Lower lobe of right lung (tissue), 2 donors: ENCODE data around the gene UBQLN3. TPM values are rescaled to one million over a fixed set of nuclear protein-coding genes. Genes with fewer than 3 reads are reported as not detected.

ENCODE experiments used
- ATAC-seq, 2 donors: fragments of 200-7000 bp; cut with Tn5 transposase; one replicate each; pipeline ENCODE4 v1.9.1; 2020 to 2022; ENCODE audit warnings: mild to moderate bottlenecking in 2 of 2, moderate library complexity in 2 of 2
- DNase-seq: peaks from one replicate; pipeline ENCODE4 v3.0.0-alpha.2; 2020
- H3K27ac ChIP-seq: fragments of 200-600 bp; one replicate; pipeline ENCODE4 v1.8.0; 2022
- H3K27me3 ChIP-seq: fragments of 200-600 bp; one replicate; pipeline ENCODE4 v1.8.0; 2022; ENCODE audit warnings: low read depth
- H3K36me3 ChIP-seq: fragments of 200-600 bp; one replicate; pipeline ENCODE4 v1.8.0; 2022; ENCODE audit warnings: mild to moderate bottlenecking
- H3K4me1 ChIP-seq: fragments of 200-600 bp; one replicate; pipeline ENCODE4 v1.8.0; 2022
- H3K4me3 ChIP-seq: fragments of 200-600 bp; one replicate; pipeline ENCODE4 v1.8.0; 2022; ENCODE audit warnings: mild to moderate bottlenecking
- H3K9me3 ChIP-seq: fragments of 200-600 bp; one replicate; pipeline ENCODE4 v1.8.0; 2022
- intact Hi-C: fragments of 100-400 bp; cut with DNase I; formaldehyde crosslinking; loops from one replicate; pipeline ENCODE4 v1.11.0; 2022
- long read RNA-seq: library from polyadenylated mRNA; unstranded; transcript quantifications from one replicate; pipeline ENCODE4 v2.0.0, GENCODE V29; 2021
- total RNA-seq: library from RNA; stranded (reverse); fragmentation: NEBNext Ultra II Directional; extraction: Animal tissue kit (Norgen Biotek cat#: 25700); gene quantifications from one replicate; pipeline ENCODE4 v1.2.1, GENCODE V29; 2021
- TF ChIP-seq, protein P1 (sequence below): fragments of 200-600 bp; IDR thresholded peaks from one replicate; pipeline ENCODE4 v1.8.0; 2022; ENCODE audit warnings: antibody characterized with exemption, mild to moderate bottlenecking
- donor health status: DM: no; HTN: yes; CAD: no; lungs with severe emphysema.

Gene UBQLN3
- 0.50 TPM for total RNA-seq
- long read RNA-seq: 0 reads

GRCh38 chr11:5509803-5510202 is at the start of gene UBQLN3:
UBQLN3 (minus strand) TSS chr11:5509957; CDS start chr11:5509558, 399 bp downstream.
- Histone ChIP-seq H3K4me3 (no peak within 1 kb of the TSS), H3K27me3 (no peaks in the 10 kb centered on the region), H3K4me1 (no peaks in the 10 kb centered on the region), H3K36me3 (no peaks in the 10 kb centered on the region), H3K9me3 (no peaks in the 10 kb centered on the region), H3K27ac (no peak within 1 kb of the TSS)
- ATAC-seq: no peak
- TF ChIP-seq, protein P1, sequence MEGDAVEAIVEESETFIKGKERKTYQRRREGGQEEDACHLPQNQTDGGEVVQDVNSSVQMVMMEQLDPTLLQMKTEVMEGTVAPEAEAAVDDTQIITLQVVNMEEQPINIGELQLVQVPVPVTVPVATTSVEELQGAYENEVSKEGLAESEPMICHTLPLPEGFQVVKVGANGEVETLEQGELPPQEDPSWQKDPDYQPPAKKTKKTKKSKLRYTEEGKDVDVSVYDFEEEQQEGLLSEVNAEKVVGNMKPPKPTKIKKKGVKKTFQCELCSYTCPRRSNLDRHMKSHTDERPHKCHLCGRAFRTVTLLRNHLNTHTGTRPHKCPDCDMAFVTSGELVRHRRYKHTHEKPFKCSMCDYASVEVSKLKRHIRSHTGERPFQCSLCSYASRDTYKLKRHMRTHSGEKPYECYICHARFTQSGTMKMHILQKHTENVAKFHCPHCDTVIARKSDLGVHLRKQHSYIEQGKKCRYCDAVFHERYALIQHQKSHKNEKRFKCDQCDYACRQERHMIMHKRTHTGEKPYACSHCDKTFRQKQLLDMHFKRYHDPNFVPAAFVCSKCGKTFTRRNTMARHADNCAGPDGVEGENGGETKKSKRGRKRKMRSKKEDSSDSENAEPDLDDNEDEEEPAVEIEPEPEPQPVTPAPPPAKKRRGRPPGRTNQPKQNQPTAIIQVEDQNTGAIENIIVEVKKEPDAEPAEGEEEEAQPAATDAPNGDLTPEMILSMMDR: no peak
- no peak for DNase-seq
- intact Hi-C loops: no loop called here

DNA sequence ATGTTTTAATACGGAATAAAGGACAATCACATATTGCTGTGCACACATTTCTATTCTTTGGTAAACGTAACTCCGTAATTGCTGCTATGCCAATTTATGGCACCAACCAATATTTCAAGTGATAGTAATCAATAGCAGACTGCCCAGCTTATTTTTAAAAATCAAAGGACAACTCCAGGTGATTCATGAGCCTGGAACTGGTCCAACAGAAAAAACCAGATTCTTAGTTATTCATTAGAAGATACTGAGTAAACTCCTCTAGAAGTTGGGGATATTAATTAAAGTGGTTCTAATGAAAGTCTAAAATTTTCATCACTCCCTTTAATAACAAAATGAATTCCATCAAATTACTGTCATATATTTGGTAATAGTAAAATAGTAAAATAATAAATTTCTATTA is 48.0 kb upstream of the UBQLN3 start:
- Histone ChIP-seq H3K36me3 (no peaks in the 10 kb centered on the region), H3K9me3 (no peaks in the 10 kb centered on the region), H3K4me3 (no peak overlapping the region), H3K27ac (no peak overlapping the region), H3K27me3 (no peaks in the 10 kb centered on the region), H3K4me1 (no peaks in the 10 kb centered on the region)
- TF ChIP-seq, protein P1: no peak
- intact Hi-C loops: no loop called here
- DNase-seq: no peak
- ATAC-seq: no peak

- Histone ChIP-seq H3K4me1 (no peaks in the 10 kb centered on the region), H3K4me3 (no peak overlapping the region), H3K27ac (no peak overlapping the region), H3K27me3 (no peaks in the 10 kb centered on the region), H3K36me3 (no peaks in the 10 kb centered on the region), H3K9me3 (no peaks in the 10 kb centered on the region)
- DNase-seq (no peak), ATAC-seq (no peak)
- TF ChIP-seq, protein P1: no peak
- intact Hi-C loops: no loop called here
These were observed 46.9 kb upstream of the UBQLN3 start for GRCh38 chr11:5556596-5557188.

DNA sequence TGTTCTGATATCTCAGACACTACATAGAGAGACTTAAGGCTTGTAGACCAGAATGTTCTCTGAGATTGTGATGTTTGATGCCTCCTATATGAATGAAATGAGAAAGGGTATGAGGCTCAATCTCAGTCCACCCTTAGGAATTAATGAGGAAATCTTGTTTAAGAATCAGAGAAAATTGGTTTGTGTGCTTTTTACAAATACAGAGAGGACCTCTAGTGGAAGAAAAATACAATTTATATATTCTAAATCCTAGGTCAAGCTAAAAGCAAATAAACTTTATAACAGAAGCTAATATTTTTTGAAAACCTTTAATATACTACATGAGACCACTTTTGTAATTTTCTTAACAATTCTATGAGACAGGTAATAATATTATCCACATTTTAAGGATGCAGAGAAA is 43.6 kb upstream of the UBQLN3 start:
- TF ChIP-seq, protein P1: no peak
- DNase-seq (no peak), ATAC-seq (no peak)
- H3K36me3 ChIP-seq: no peaks in the 10 kb centered on the region
- no peaks in the 10 kb centered on the region for H3K27me3 ChIP-seq
- no peak overlapping the region for H3K27ac ChIP-seq
- H3K9me3 ChIP-seq: no peaks in the 10 kb centered on the region
- H3K4me1 ChIP-seq: no peaks in the 10 kb centered on the region
- H3K4me3 ChIP-seq: no peak overlapping the region
- intact Hi-C loops: no loop called here

DNA sequence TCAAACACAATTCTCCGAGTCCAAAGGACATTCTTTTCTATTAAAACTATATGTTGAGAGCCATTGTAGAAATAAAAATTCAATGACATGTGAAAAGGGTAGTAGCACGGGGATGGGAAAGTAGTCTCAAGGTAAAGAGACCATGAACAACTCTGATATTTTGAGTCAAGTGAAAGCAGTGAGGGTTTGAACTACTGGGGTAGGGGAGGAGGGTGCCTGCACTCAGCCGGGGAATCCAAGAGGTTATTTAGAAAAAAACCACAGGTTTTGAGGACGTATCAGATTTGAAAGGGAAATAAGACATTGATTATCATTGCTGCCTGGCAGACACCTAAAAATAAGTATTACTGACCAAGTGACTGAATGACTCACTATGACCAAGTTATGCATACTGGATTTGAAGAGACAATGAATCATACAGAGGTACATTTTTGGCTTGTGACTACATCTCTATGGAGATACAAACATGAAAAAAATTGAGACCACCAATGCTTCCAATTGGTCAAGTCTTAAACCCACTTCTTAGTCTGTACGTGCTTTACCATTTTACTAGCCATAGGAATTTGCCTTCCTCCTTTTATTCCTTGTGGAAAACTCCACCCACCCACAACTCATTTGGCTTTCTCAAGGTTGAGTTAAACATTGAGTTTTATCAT is 40.8 kb upstream of the UBQLN3 start:
- Histone ChIP-seq H3K36me3 (no peaks in the 10 kb centered on the region), H3K27me3 (no peaks in the 10 kb centered on the region), H3K4me3 (no peak overlapping the region), H3K4me1 (no peaks in the 10 kb centered on the region), H3K9me3 (no peaks in the 10 kb centered on the region), H3K27ac (no peak overlapping the region)
- DNase-seq (no peak), ATAC-seq (no peak)
- TF ChIP-seq, protein P1: no peak
- intact Hi-C loops: no loop called here
